Naive thymus-derived CD4-positive, alpha-beta T cell (primary cell): Measurements from ENCODE around the gene NAV2. TPM values are rescaled to one million over a fixed set of nuclear protein-coding genes. Genes with fewer than 3 reads are reported as not detected.

Source experiments
- ATAC-seq: fragments of 150-1000 bp; cut with Tn5 transposase; 2 replicates; pipeline ENCODE4 v1.10.0; 2021; ENCODE audit warnings: mild to moderate bottlenecking, moderate library complexity
- CTCF ChIA-PET: fragments of 350-600 bp; sonication (Branson Sonifier 250); formaldehyde crosslinking; loops from one replicate; lab custom pipeline; 2021; ENCODE audit warnings: antibody characterized with exemption; lab: Charles Lee
- POLR2A ChIA-PET: fragments of 350-600 bp; sonication (Branson Sonifier 250); formaldehyde crosslinking; loops from one replicate; lab custom pipeline; 2021; ENCODE audit warnings: antibody characterized with exemption, inconsistent platforms; lab: Charles Lee
- DNase-seq, 9 donors: peaks; one replicate each; pipeline versions ENCODE4 v3.0.0 to v3.0.0-alpha.2; 2020 to 2022; ENCODE audit warnings: mixed read lengths in 1 of 9
- H3K27ac ChIP-seq: one replicate; pipeline ENCODE4 v1.7.0; 2013; ENCODE audit warnings: mild to moderate bottlenecking, low read depth, low read length, moderate library complexity
- H3K27me3 ChIP-seq, 2 donors: one replicate each; pipeline ENCODE4 v1.7.0; 2013; ENCODE audit warnings: low read length in 2 of 2, mild to moderate bottlenecking in 2 of 2, moderate library complexity in 2 of 2; ENCODE audit not compliant: control insufficient read depth in 2 of 2, insufficient read depth in 2 of 2
- H3K36me3 ChIP-seq, 3 experiments: 1 replicate in 2 of 3; 2 replicates in 1 of 3; pipeline ENCODE4 v1.7.0; 2013; ENCODE audit warnings: low read length in 3 of 3, mild to moderate bottlenecking in 3 of 3, moderate library complexity in 1 of 3; ENCODE audit not compliant: insufficient read depth in 3 of 3, control insufficient read depth in 2 of 3
- H3K4me1 ChIP-seq, 2 donors: one replicate each; pipeline ENCODE4 v1.7.0; 2013; ENCODE audit warnings: low read length in 2 of 2, mild to moderate bottlenecking in 2 of 2, moderate library complexity in 1 of 2; ENCODE audit not compliant: control insufficient read depth in 2 of 2, insufficient read depth in 2 of 2
- H3K4me3 ChIP-seq: 2 replicates; pipeline ENCODE4 v1.7.0; 2013; ENCODE audit warnings: mild to moderate bottlenecking, low read length
- H3K9me3 ChIP-seq, 3 experiments: 1 replicate in 2 of 3; 2 replicates in 1 of 3; pipeline ENCODE4 v1.7.0; 2013; ENCODE audit warnings: low read length in 3 of 3; ENCODE audit not compliant: control insufficient read depth in 2 of 3
- H3K27ac Mint-ChIP-seq, 9 donors: one replicate each; pipeline ENCODE4 v1.8.0; 2020 to 2022; ENCODE audit warnings: mixed read lengths in 9 of 9, mild to moderate bottlenecking in 8 of 9, moderate library complexity in 5 of 9, inconsistent platforms in 2 of 9
- H3K27me3 Mint-ChIP-seq, 5 donors: one replicate each; pipeline ENCODE4 v1.8.0; 2021 to 2022; ENCODE audit warnings: mixed read lengths in 5 of 5, mild to moderate bottlenecking in 1 of 5
- H3K36me3 Mint-ChIP-seq, 5 donors: one replicate each; pipeline ENCODE4 v1.8.0; 2020 to 2022; ENCODE audit warnings: mixed read lengths in 5 of 5, mild to moderate bottlenecking in 3 of 5, inconsistent platforms in 1 of 5
- H3K4me1 Mint-ChIP-seq, 7 donors: one replicate each; pipeline ENCODE4 v1.8.0; 2020 to 2022; ENCODE audit warnings: mixed read lengths in 7 of 7, mild to moderate bottlenecking in 3 of 7, inconsistent platforms in 1 of 7
- H3K4me3 Mint-ChIP-seq, 10 donors: one replicate each; pipeline ENCODE4 v1.8.0; 2020 to 2022; ENCODE audit warnings: mild to moderate bottlenecking in 10 of 10, mixed read lengths in 10 of 10, moderate library complexity in 6 of 10, inconsistent platforms in 2 of 10
- H3K9me3 Mint-ChIP-seq, 11 donors: one replicate each; pipeline ENCODE4 v1.8.0; 2020 to 2022; ENCODE audit warnings: mixed read lengths in 11 of 11, mild to moderate bottlenecking in 4 of 11, inconsistent platforms in 1 of 11, moderate library complexity in 1 of 11
- intact Hi-C, 2 donors: fragments of 100-400 bp; cut with micrococcal nuclease; formaldehyde crosslinking; loops; one replicate each; pipeline ENCODE4 v1.15.1; 2023
- polyA plus RNA-seq, 2 donors: library from polyadenylated mRNA; unstranded; fragments of 300-500 nt; fragmentation: Illumina TruSeq; gene quantifications; one replicate each; pipeline ENCODE4 v1.2.3, GENCODE V29; 2021
- total RNA-seq, 6 experiments: library from RNA in 5 of 6; stranded (reverse) in 5 of 6; gene quantifications; 1 replicate in 5 of 6; 2 replicates in 1 of 6; pipeline ENCODE4 v1.2.3 and lab custom pipeline; 2021 to 2026

Gene NAV2
- total and polyA plus RNA-seq, 7 experiments from 2014 or later: 0.24 to 2.2 (median 0.48) TPM; not detected in 2

DNA sequence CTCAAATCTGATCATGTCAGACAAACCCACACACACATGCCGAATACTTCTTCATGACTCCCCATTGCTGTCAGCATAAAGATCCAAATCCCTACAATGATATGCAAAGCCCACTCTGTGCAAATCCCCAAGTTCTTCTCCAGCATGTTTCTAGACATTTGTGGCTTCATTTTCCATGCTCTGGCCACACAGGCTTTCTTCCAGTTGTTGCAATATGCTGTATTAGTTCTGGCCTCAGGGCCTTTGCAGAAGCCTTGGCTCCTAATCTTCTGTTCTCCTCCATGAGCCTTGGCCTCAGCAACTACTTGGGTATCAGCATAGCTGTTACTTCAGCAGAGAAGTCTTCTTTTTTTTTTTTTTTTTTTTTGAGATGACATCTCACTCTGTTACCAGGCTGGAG, 49.6 kb downstream of the NAV2 start:
- no peaks in the 10 kb centered on the region for H3K36me3 ChIP-seq
- H3K4me3 Mint-ChIP-seq: no peak overlapping the region
- intact Hi-C loops: no loop called here
- peaks cover 0 to 3% (median 0%) of the 10 kb centered on the region in 5 donors for H3K36me3 Mint-ChIP-seq
- H3K27ac Mint-ChIP-seq: no peak overlapping the region
- H3K27ac ChIP-seq: no peak overlapping the region
- ATAC-seq: no peak
- H3K4me1 ChIP-seq: no peaks in the 10 kb centered on the region
- DNase-seq: no peak
- H3K9me3 ChIP-seq: no peaks in the 10 kb centered on the region
- no peaks in the 10 kb centered on the region for H3K27me3 ChIP-seq
- peaks cover 19 to 36% (median 26%) of the 10 kb centered on the region in 5 donors for H3K27me3 Mint-ChIP-seq
- no peaks in the 10 kb centered on the region for H3K4me1 Mint-ChIP-seq
- no peak overlapping the region for H3K4me3 ChIP-seq
- POLR2A ChIA-PET: no interaction called here
- H3K9me3 Mint-ChIP-seq: peaks cover 0 to 3% (median 0%) of the 10 kb centered on the region in 11 donors
- CTCF ChIA-PET: no interaction called here

GRCh38 chr11:19763330-19763729, 50.7 kb downstream of the NAV2 start:
- DNase-seq: no peak
- H3K4me1 ChIP-seq: no peaks in the 10 kb centered on the region
- no peak overlapping the region for H3K27ac Mint-ChIP-seq
- no peak for ATAC-seq
- H3K9me3 ChIP-seq: no peaks in the 10 kb centered on the region
- no peak overlapping the region for H3K27ac ChIP-seq
- no peak overlapping the region for H3K4me3 Mint-ChIP-seq
- no peaks in the 10 kb centered on the region for H3K27me3 ChIP-seq
- H3K9me3 Mint-ChIP-seq: peaks cover 0 to 2% (median 0%) of the 10 kb centered on the region in 11 donors
- H3K4me1 Mint-ChIP-seq: no peaks in the 10 kb centered on the region
- CTCF ChIA-PET: no interaction called here
- intact Hi-C loops: no loop called here
- H3K4me3 ChIP-seq: no peak overlapping the region
- POLR2A ChIA-PET: interaction anchor here (0.6 kb wide), 1 partner anchor 91 kb away, joined by 3 read pairs; no protein-coding TSS in a partner anchor
- peaks cover 19 to 40% (median 27%) of the 10 kb centered on the region in 5 donors for H3K27me3 Mint-ChIP-seq
- H3K36me3 Mint-ChIP-seq: peaks cover 0 to 3% (median 0%) of the 10 kb centered on the region in 5 donors
- H3K36me3 ChIP-seq: no peaks in the 10 kb centered on the region

DNA sequence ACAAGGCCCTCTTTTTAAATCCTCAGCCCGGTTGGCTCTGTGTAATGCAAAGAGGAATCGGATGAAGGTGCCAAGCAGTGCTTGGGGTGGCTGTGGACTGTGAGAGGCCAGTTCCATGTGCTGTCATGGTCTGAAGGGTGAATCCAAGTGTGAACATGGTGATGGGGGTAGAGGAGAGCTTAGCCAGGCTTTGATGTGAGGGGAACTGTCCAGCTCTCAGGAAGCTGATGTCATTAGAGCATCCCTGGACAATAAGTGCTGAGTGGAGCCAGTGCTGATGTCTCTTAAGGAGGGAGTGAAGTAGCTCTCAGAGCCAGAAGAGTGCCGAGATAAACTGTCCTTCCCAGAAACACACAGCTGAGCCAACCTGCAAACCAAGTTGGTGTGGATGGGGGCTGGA, 53.6 kb downstream of the NAV2 start:
- Mint-ChIP-seq H3K4me1 (no peaks in the 10 kb centered on the region), H3K36me3 (peaks cover 0 to 3% (median 0%) of the 10 kb centered on the region in 5 donors), H3K9me3 (peaks cover 0 to 2% (median 0%) of the 10 kb centered on the region in 11 donors), H3K4me3 (no peak overlapping the region), H3K27ac (no peak overlapping the region), H3K27me3 (peaks cover 19 to 54% (median 32%) of the 10 kb centered on the region in 5 donors)
- Histone ChIP-seq H3K4me3 (no peak overlapping the region), H3K36me3 (no peaks in the 10 kb centered on the region), H3K27me3 (no peaks in the 10 kb centered on the region), H3K27ac (no peak overlapping the region), H3K9me3 (no peaks in the 10 kb centered on the region), H3K4me1 (no peaks in the 10 kb centered on the region)
- POLR2A ChIA-PET: no interaction called here
- CTCF ChIA-PET: no interaction called here
- ATAC-seq (no peak), DNase-seq (no peak)
- intact Hi-C loops: no loop called here

GRCh38 chr11:19766810-19767209, 54.2 kb downstream of the NAV2 start:
- CTCF ChIA-PET: interaction anchor here (0.6 kb wide), 1 partner anchor 10 kb away, joined by 5 read pairs; no protein-coding TSS in a partner anchor
- H3K4me1 Mint-ChIP-seq: no peaks in the 10 kb centered on the region

DNA sequence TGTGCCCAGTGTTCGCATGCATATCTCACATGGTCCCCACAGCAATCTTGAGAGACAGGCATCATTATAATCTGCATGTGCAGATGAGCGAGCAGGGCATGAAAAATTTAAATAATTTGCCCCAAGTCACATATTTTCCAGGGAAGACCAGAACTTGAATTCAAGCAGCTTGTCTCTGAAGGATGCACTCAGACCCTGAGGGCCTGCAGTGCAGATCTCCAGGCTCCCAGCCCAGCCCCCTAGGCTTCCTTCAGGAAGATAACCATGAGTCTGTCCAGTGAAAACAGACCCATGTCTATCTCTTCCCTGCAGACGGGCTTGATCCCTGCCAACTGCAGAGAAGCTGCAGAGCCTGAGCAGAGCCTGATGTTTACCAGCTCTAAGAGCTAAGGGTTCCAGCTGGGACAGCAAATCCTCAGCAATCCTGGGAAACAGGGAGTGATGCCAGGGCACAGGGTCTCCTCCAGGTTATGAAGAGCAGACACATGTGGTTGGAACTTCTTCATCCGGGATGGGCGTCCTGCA, 55.1 kb downstream of the NAV2 start:
- Mint-ChIP-seq H3K9me3 (peaks cover 0 to 2% (median 0%) of the 10 kb centered on the region in 11 donors), H3K27ac (no peak overlapping the region), H3K4me1 (no peaks in the 10 kb centered on the region), H3K4me3 (no peak overlapping the region), H3K36me3 (peaks cover 0 to 3% (median 0%) of the 10 kb centered on the region in 5 donors), H3K27me3 (peaks cover 22 to 61% (median 34%) of the 10 kb centered on the region in 5 donors)
- ChIA-PET POLR2A (no interaction called here), CTCF (no interaction called here)
- Histone ChIP-seq H3K36me3 (no peaks in the 10 kb centered on the region), H3K27ac (no peak overlapping the region), H3K4me3 (no peak overlapping the region), H3K4me1 (no peaks in the 10 kb centered on the region), H3K9me3 (no peaks in the 10 kb centered on the region), H3K27me3 (no peaks in the 10 kb centered on the region)
- intact Hi-C loops: no loop called here
- DNase-seq: no peak
- ATAC-seq: no peak

More at GRCh38 chr11:19766810-19767209, 54.2 kb downstream of the NAV2 start:
- Mint-ChIP-seq H3K27me3 (peaks cover 19 to 58% (median 34%) of the 10 kb centered on the region in 5 donors), H3K27ac (no peak overlapping the region), H3K9me3 (peaks cover 0 to 2% (median 0%) of the 10 kb centered on the region in 11 donors), H3K36me3 (peaks cover 0 to 3% (median 0%) of the 10 kb centered on the region in 5 donors), H3K4me3 (no peak overlapping the region)
- Histone ChIP-seq H3K27me3 (no peaks in the 10 kb centered on the region), H3K4me1 (no peaks in the 10 kb centered on the region), H3K27ac (no peak overlapping the region), H3K36me3 (no peaks in the 10 kb centered on the region), H3K9me3 (no peaks in the 10 kb centered on the region), H3K4me3 (no peak overlapping the region)
- DNase-seq: no peak
- POLR2A ChIA-PET: no interaction called here
- intact Hi-C loops: no loop called here
- ATAC-seq: no peak

DNA sequence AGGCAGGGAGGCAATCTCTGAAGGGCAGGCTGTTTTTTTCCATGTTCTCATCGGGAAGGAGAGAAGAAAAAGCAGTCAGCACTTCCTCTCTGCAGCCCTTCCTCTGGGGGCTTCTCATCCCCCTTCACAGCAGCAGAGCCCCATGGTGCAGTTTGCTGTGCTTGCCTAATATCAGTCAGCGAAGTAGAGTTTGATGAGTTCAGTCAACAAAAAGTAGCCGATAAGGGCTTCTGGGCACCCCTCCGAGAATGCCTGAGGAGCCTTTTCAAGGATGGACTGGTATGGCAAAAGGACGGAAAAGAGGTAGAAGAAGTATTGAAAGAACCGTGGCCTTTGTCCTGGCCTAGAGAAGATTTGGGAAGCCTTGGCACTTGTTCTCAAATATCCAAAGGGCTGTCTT, 55.6 kb downstream of the NAV2 start:
- intact Hi-C loops: no loop called here
- H3K36me3 Mint-ChIP-seq: peaks cover 0 to 3% (median 0%) of the 10 kb centered on the region in 5 donors
- H3K4me1 Mint-ChIP-seq: no peaks in the 10 kb centered on the region
- POLR2A ChIA-PET: no interaction called here
- peaks cover 22 to 61% (median 37%) of the 10 kb centered on the region in 5 donors for H3K27me3 Mint-ChIP-seq
- Histone ChIP-seq H3K4me3 (no peak overlapping the region), H3K36me3 (no peaks in the 10 kb centered on the region), H3K27ac (no peak overlapping the region), H3K27me3 (no peaks in the 10 kb centered on the region), H3K9me3 (no peaks in the 10 kb centered on the region), H3K4me1 (no peaks in the 10 kb centered on the region)
- no peak overlapping the region for H3K4me3 Mint-ChIP-seq
- ATAC-seq (no peak), DNase-seq (no peak)
- H3K9me3 Mint-ChIP-seq: no peaks in the 10 kb centered on the region
- no peak overlapping the region for H3K27ac Mint-ChIP-seq
- CTCF ChIA-PET: no interaction called here

GRCh38 chr11:19768815-19769214, 56.2 kb downstream of the NAV2 start:
- Histone ChIP-seq H3K4me1 (no peaks in the 10 kb centered on the region), H3K27ac (no peak overlapping the region), H3K4me3 (no peak overlapping the region), H3K27me3 (no peaks in the 10 kb centered on the region), H3K9me3 (no peaks in the 10 kb centered on the region), H3K36me3 (no peaks in the 10 kb centered on the region)
- H3K27me3 Mint-ChIP-seq: peaks cover 20 to 62% (median 33%) of the 10 kb centered on the region in 5 donors
- peaks cover 0 to 3% (median 0%) of the 10 kb centered on the region in 5 donors for H3K36me3 Mint-ChIP-seq
- ChIA-PET CTCF (no interaction called here), POLR2A (no interaction called here)
- no peaks in the 10 kb centered on the region for H3K9me3 Mint-ChIP-seq
- no peak overlapping the region for H3K27ac Mint-ChIP-seq
- no peak for ATAC-seq
- DNase-seq: no peak
- no peak overlapping the region for H3K4me3 Mint-ChIP-seq
- no peaks in the 10 kb centered on the region for H3K4me1 Mint-ChIP-seq
- intact Hi-C loops: no loop called here
